Measurements from ENCODE around the gene PRKN. TPM values are rescaled to one million over a fixed set of nuclear protein-coding genes. Genes with fewer than 3 reads are reported as not detected.

Gene PRKN
- total RNA-seq, 1 experiment from 2014 or later, result 2.0 TPM

DNA sequence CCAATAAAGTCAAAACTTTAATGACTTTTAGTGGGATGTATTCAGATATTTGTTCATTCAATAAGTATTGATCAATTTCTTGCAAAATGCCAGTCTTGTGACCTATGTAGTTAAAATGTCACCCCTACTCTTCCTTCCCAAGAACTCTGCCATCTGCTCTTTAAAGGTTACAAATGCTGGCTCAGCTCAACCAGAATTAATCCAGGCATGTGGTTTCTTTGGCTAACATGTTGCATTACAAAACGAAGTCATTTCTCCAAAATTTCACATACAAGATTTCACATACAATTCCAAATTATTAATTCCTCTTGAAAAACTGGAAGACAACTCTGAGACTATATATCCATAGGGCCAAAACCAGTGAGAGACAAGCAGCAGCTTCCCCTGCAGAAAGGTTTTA, 395.7 kb downstream of the PRKN start:
- no peaks in the 10 kb centered on the region for H3K79me2 ChIP-seq (ENCODE audit: insufficient read depth, low read length)
- no peak overlapping the region for H2AK5ac ChIP-seq (ENCODE audit: insufficient read length, low read length)
- no peak overlapping the region for H2BK20ac ChIP-seq (ENCODE audit: low read depth, low read length, poor library complexity, severe bottlenecking)
- H3K4ac ChIP-seq (ENCODE audit: low read depth, low read length), result no peak overlapping the region
- WGBS (ENCODE audit: extremely low coverage, insufficient read length, low lambda C conversion rate), result no CpG with 5 or more reads among the region's 1 CpG
- H3K4me2 ChIP-seq (ENCODE audit: insufficient read depth, insufficient read length, low read length), result no peak overlapping the region
- H3T11ph ChIP-seq (ENCODE audit: low read length), result no peak overlapping the region
- no peak overlapping the region for H2BK5ac ChIP-seq (ENCODE audit: insufficient read length, low read length)
- H3K27me3 Mint-ChIP-seq (ENCODE audit: low read depth), result no peaks in the 10 kb centered on the region
- TF ChIP-seq, protein P1, sequence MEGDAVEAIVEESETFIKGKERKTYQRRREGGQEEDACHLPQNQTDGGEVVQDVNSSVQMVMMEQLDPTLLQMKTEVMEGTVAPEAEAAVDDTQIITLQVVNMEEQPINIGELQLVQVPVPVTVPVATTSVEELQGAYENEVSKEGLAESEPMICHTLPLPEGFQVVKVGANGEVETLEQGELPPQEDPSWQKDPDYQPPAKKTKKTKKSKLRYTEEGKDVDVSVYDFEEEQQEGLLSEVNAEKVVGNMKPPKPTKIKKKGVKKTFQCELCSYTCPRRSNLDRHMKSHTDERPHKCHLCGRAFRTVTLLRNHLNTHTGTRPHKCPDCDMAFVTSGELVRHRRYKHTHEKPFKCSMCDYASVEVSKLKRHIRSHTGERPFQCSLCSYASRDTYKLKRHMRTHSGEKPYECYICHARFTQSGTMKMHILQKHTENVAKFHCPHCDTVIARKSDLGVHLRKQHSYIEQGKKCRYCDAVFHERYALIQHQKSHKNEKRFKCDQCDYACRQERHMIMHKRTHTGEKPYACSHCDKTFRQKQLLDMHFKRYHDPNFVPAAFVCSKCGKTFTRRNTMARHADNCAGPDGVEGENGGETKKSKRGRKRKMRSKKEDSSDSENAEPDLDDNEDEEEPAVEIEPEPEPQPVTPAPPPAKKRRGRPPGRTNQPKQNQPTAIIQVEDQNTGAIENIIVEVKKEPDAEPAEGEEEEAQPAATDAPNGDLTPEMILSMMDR (conservative IDR thresholded peaks at IDR 0.05), result no peak
- no peak overlapping the region for H3K4me3 Mint-ChIP-seq
- no peak overlapping the region for H4K5ac ChIP-seq (ENCODE audit: insufficient read length, low read depth, low read length)
- no peak for DNase-seq
- no peaks in the 10 kb centered on the region for H3K23me2 ChIP-seq (ENCODE audit: insufficient read length, low read depth, low read length, poor library complexity, severe bottlenecking)
- H3K18ac ChIP-seq (ENCODE audit: insufficient read length, low read depth, low read length), result no peak overlapping the region
- no peak overlapping the region for H2BK15ac ChIP-seq (ENCODE audit: low read depth, low read length)
- H2AFZ ChIP-seq (ENCODE audit: low read length), result no peak overlapping the region
- no peaks in the 10 kb centered on the region for H3K4me1 ChIP-seq (ENCODE audit: insufficient read depth, low read length)
- H4K20me1 ChIP-seq (ENCODE audit: control insufficient read depth, insufficient read depth, insufficient read length), result no peaks in the 10 kb centered on the region
- H3K27me3 ChIP-seq (ENCODE audit: insufficient read depth, low read length), result no peaks in the 10 kb centered on the region
- no peak overlapping the region for H4K8ac ChIP-seq (replicated peaks; ENCODE audit: insufficient read length, low read depth, low read length)
- no peak overlapping the region for H2BK12ac ChIP-seq (ENCODE audit: insufficient read length, low read depth, low read length)
- peaks cover 0 to 4% (median 0%) of the 10 kb centered on the region in 3 experiments; a peak in 3 of 7 replicates for H3K36me3 Mint-ChIP-seq (ENCODE audit: insufficient read depth in 1 of 3, low read depth in 3 of 3)
- H2BK120ac ChIP-seq (ENCODE audit: low read depth, low read length, poor library complexity, severe bottlenecking), result no peak overlapping the region
- H3K4me1 Mint-ChIP-seq, result no peaks in the 10 kb centered on the region
- no peaks in the 10 kb centered on the region for H3K79me1 ChIP-seq (ENCODE audit: insufficient read depth, low read depth, low read length, poor library complexity, severe bottlenecking)
- H3K27ac Mint-ChIP-seq, result no peak overlapping the region; a peak in 1 of 7 replicates
- no peak overlapping the region for H3K56ac ChIP-seq (ENCODE audit: insufficient read length, low read depth, low read length)
- H3K14ac ChIP-seq (ENCODE audit: insufficient read depth, low read length), result no peak overlapping the region
- no peak overlapping the region for H4K91ac ChIP-seq (ENCODE audit: insufficient read length, low read depth, low read length)
- no peak overlapping the region for H3K27ac ChIP-seq (ENCODE audit: insufficient read length, low read depth, low read length)
- no peak overlapping the region for H3K23ac ChIP-seq (ENCODE audit: insufficient read length, low read depth, low read length)
- H3K9me3 ChIP-seq (ENCODE audit: control insufficient read depth, low read depth, low read length), result no peaks in the 10 kb centered on the region
- H3K9ac ChIP-seq (ENCODE audit: extremely low read depth, insufficient read length, low read length), result no peak overlapping the region
- 0 out of 5 replicates have a peak, but pooled peaks cover 0 to 3% of the 10 kb centered on the region in 2 experiments for H3K9me3 Mint-ChIP-seq
